Right lobe of liver (tissue), 6 donors: ENCODE data around the gene HOXD10. TPM values are rescaled to one million over a fixed set of nuclear protein-coding genes. Genes with fewer than 3 reads are reported as not detected.

ENCODE experiments used
- ATAC-seq, 4 donors: fragments of 200-7000 bp; cut with Tn5 transposase; one replicate each; pipeline ENCODE4 v1.9.1; 2020; ENCODE audit warnings: mild to moderate bottlenecking in 4 of 4, moderate library complexity in 4 of 4
- DNase-seq, 3 donors: peaks; one replicate each; pipeline ENCODE4 v3.0.0-alpha.2; 2020
- H3K27ac ChIP-seq, 3 donors: fragments of 200-600 bp; one replicate each; pipeline ENCODE4 v1.8.0; 2022
- H3K27me3 ChIP-seq, 2 donors: fragments of 200-600 bp; one replicate each; pipeline ENCODE4 v1.8.0; 2022
- H3K36me3 ChIP-seq, 4 donors: fragments of 200-600 bp; sonication (generic) in 1 of 4; one replicate each; pipeline versions ENCODE4 v1.5.1 to v1.8.0; 2017 to 2022; ENCODE audit warnings: control low read depth in 1 of 4
- H3K4me1 ChIP-seq, 4 donors: fragments of 200-600 bp; sonication (generic) in 1 of 4; one replicate each; pipeline versions ENCODE4 v1.5.1 to v1.8.0; 2017 to 2022; ENCODE audit warnings: control low read depth in 1 of 4
- H3K4me3 ChIP-seq, 3 donors: fragments of 200-600 bp; one replicate each; pipeline ENCODE4 v1.8.0; 2022
- H3K9me3 ChIP-seq, 4 donors: fragments of 200-600 bp; sonication (generic) in 1 of 4; one replicate each; pipeline versions ENCODE4 v1.5.1 to v1.8.0; 2017 to 2022; ENCODE audit warnings: control low read depth in 1 of 4
- POLR2A ChIP-seq: fragments of 450-650 bp; IDR thresholded peaks from one replicate; pipeline ENCODE4 v1.6.1; 2017; ENCODE audit warnings: antibody characterized with exemption, mild to moderate bottlenecking
- WGBS: methylation state at CpG from one replicate; pipeline ENCODE4 v1.1.6; 2018; ENCODE audit warnings: low coverage, low lambda C conversion rate; ENCODE audit not compliant: insufficient coverage; ENCODE audit errors: missing lambda C conversion rate; 5-methylcytosine and 5-hydroxymethylcytosine counted together
- intact Hi-C, 2 donors: fragments of 100-400 bp; cut with DNase I; formaldehyde crosslinking; loops; one replicate each; pipeline versions ENCODE4 v1.11.2 to v1.14.1; 2022
- total RNA-seq, 6 experiments: library from RNA; depleted of rRNA in 2 of 6; stranded (reverse); fragments of >200 nt in 2 of 6; fragmentation: NEBNext Ultra II Directional in 3 of 6; extraction: Animal tissue kit (Norgen Biotek cat#: 25700) in 3 of 6; gene quantifications; one replicate each; pipeline versions ENCODE4 v1.1.0 to v1.2.4, GENCODE V29; 2016 to 2023
- TF ChIP-seq, protein P1 (sequence below), 4 donors: fragments of 200-600 bp in 3 of 4; fragments of 450-650 bp in 1 of 4; IDR thresholded peaks; one replicate each; pipeline versions ENCODE4 v1.5.1 to v1.8.0; 2016 to 2022; ENCODE audit warnings: antibody characterized with exemption in 4 of 4, mild to moderate bottlenecking in 2 of 4
- donor health status: DM: no; HTN: yes; CAD: no.
- donor health status: DM: no; HTN: no; CAD: no.
- donor health status: DM: no; HTN: no; CAD: no.
- donor health status: DM: no; HTN: yes; CAD: no.
- donor health status: DM: no; HTN: yes; CAD: no.

Gene HOXD10
- total RNA-seq, 6 experiments from 2014 or later: not detected

DNA sequence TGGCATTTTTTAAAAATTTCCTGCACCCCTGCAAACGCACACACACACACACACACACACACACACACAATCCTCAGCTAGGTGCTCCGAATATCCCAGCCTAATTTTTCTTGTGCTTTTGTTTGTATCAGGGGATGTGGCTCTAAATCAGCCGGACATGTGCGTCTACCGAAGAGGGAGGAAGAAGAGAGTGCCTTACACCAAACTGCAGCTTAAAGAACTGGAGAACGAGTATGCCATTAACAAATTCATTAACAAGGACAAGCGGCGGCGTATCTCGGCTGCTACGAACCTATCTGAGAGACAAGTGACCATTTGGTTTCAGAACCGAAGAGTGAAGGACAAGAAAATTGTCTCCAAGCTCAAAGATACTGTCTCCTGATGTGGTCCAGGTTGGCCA lies 22.2 kb upstream of the HOXD10 start:
- no peak for ATAC-seq
- DNase-seq: no peak
- intact Hi-C loops: loop anchor here in 1 of 2 donors (10.0 kb wide), 1 partner anchor 740 kb away; no protein-coding TSS in a partner anchor
- no peak for TF ChIP-seq POLR2A
- TF ChIP-seq, protein P1, sequence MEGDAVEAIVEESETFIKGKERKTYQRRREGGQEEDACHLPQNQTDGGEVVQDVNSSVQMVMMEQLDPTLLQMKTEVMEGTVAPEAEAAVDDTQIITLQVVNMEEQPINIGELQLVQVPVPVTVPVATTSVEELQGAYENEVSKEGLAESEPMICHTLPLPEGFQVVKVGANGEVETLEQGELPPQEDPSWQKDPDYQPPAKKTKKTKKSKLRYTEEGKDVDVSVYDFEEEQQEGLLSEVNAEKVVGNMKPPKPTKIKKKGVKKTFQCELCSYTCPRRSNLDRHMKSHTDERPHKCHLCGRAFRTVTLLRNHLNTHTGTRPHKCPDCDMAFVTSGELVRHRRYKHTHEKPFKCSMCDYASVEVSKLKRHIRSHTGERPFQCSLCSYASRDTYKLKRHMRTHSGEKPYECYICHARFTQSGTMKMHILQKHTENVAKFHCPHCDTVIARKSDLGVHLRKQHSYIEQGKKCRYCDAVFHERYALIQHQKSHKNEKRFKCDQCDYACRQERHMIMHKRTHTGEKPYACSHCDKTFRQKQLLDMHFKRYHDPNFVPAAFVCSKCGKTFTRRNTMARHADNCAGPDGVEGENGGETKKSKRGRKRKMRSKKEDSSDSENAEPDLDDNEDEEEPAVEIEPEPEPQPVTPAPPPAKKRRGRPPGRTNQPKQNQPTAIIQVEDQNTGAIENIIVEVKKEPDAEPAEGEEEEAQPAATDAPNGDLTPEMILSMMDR (IDR thresholded peaks at IDR 0.05): no peak
- no peak overlapping the region for H3K27ac ChIP-seq
- WGBS: 4% methylated on average over 12 of the region's 12 CpGs
- no peaks in the 10 kb centered on the region for H3K9me3 ChIP-seq
- H3K27me3 ChIP-seq: peaks cover 19 to 83% of the 10 kb centered on the region in 2 donors
- no peaks in the 10 kb centered on the region for H3K36me3 ChIP-seq
- peaks cover 0 to 23% (median 6%) of the 10 kb centered on the region in 4 donors for H3K4me1 ChIP-seq
- H3K4me3 ChIP-seq: no peak overlapping the region

DNA sequence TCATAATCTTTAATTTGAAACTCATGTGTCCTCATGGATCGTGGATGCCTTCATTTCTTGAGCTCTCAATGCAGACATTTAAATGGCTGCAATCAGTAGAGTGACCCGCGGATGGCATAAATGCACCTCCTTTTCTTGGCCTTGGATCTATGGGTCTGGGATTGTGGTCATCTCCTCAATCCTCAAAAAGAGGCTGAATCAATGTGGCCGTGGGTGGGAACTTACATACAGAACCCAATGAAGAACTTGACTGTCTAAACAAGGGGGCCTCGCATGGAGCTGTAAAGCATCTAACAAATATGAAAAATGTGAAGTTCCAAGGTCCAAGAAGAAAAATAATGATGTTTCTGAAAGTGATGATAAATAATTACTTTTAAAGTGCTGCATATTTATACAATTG lies 21.2 kb upstream of the HOXD10 start:
- intact Hi-C loops: loop anchor here in 1 of 2 donors (10.0 kb wide), 1 partner anchor 741 kb away; no protein-coding TSS in a partner anchor
- H3K4me3 ChIP-seq: no peak overlapping the region
- TF ChIP-seq, protein P1 (IDR thresholded peaks at IDR 0.05): no peak
- no peak for TF ChIP-seq POLR2A
- no peak overlapping the region for H3K27ac ChIP-seq
- DNase-seq: no peak
- 6% methylated on average over 5 of the region's 5 CpGs for WGBS
- peaks cover 0 to 23% (median 6%) of the 10 kb centered on the region in 4 donors for H3K4me1 ChIP-seq
- peaks cover 13 to 83% of the 10 kb centered on the region in 2 donors for H3K27me3 ChIP-seq
- H3K36me3 ChIP-seq: no peaks in the 10 kb centered on the region
- H3K9me3 ChIP-seq: no peaks in the 10 kb centered on the region
- ATAC-seq: no peak

DNA sequence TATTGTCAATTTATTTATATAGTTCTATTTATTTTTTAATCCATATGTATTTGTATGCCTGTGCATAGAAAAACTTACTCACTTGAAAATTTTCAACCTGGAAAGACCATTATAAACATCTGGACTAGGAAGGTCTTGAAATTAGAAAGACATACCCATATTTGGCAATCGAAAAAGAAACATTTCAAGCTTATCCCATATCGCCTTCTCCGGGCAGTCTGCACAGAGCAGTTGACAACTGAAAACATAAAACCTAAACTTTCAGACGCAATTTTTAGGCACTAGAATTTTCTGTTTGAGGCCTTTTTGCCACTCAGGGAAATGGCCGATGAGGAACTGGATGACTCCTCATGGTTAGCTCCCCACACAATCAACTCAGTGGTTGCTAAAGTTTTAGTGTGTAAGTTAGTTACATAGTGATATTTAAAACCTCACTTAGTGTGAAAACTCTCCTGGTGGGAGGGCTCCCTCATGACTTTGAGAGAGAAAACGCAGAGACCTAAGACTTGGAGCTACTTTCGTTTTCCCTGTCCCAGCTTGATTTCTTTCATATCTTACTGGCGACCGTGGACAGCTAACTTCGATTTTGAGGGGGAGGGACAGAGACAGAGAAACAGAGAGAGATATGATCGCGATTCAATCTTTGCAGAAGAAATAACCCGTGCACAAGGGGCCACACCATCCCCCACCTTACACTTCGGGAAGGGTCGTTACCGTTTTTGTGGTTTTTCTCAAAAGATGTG lies 20.2 kb upstream of the HOXD10 start:
- intact Hi-C loops: loop anchor here in 1 of 2 donors (10.0 kb wide), 1 partner anchor 742 kb away; no protein-coding TSS in a partner anchor
- DNase-seq (no peak), ATAC-seq (peak in 1 of 4 donors; percentile 29)
- TF ChIP-seq, protein P1 (IDR thresholded peaks at IDR 0.05): no peak
- TF ChIP-seq POLR2A: no peak
- Histone ChIP-seq H3K36me3 (no peaks in the 10 kb centered on the region), H3K27ac (no peak overlapping the region), H3K9me3 (no peaks in the 10 kb centered on the region), H3K4me1 (peaks cover 0 to 23% (median 6%) of the 10 kb centered on the region in 4 donors), H3K27me3 (peaks cover 14 to 90% of the 10 kb centered on the region in 2 donors), H3K4me3 (peak overlapping the region in 1 of 3 donors; percentile 29)
- 5% methylated on average over 16 of the region's 16 CpGs for WGBS

DNA sequence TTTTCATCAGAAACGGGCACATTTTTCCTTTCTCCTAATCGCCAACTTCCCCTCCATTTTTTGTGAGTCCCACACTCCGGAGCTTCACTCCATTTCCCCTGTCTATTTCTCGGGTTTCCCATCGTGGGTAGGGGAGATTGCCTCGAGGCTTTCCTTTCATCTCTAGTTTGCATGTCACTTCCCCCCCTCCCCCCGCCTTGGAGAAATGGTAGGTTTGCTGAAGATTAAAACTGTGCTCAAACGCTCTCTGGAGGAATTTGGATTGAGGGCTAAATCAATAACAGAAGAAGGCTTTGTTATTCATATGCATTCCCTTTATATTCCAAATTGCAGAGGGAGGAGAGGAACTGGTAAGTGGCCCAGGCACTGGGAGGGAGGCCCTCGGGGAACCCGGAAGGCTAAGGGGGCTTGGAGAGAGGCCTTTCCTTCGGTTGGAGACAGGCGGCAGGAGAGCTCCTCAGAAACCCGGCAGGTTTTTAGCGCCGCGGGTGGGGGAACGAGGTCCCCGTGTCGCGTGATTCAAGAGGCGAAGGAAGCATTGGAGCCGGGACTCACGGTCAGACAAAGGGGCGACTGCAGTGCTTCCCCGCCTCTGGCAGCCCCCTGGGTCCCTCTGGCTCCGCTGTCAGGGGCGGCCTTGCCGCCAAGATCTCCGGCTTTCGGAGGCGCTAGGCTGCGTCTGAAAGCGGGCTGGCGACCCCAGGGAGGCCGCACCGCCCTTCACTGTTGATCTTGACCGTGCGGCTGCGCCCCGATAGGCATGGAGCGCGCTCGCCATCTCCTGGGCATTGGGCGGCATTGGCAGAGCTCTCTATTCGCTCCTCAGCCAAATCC lies 19.4 kb upstream of the HOXD10 start:
- DNase-seq (peak; percentile 68 to 70 (median 69)), ATAC-seq (peak; percentile 93 to 97 (median 94))
- Histone ChIP-seq H3K4me3 (peak overlapping the region; percentile 16 to 41 (median 29)), H3K27me3 (peaks cover 22 to 92% of the 10 kb centered on the region in 2 donors), H3K27ac (no peak overlapping the region), H3K36me3 (no peaks in the 10 kb centered on the region), H3K4me1 (peaks cover 0 to 23% (median 6%) of the 10 kb centered on the region in 4 donors), H3K9me3 (no peaks in the 10 kb centered on the region)
- intact Hi-C loops: loop anchor here in 1 of 2 donors (10.0 kb wide), 1 partner anchor 742 kb away; no protein-coding TSS in a partner anchor
- WGBS: 2% methylated on average over 19 of the region's 45 CpGs
- TF ChIP-seq, protein P1 (IDR thresholded peaks at IDR 0.05): peak; percentile 76 to 91 (median 86)
- no peak for TF ChIP-seq POLR2A
